Activated CD4-positive, alpha-beta T cell treated with anti-CD3 and anti-CD28 coated beads, Interleukin-2, amount 50 U/mL, for 1 hour (primary cell): ENCODE measurements around the gene CSF1.
A peak's percentile ranks its signal among the peaks of the same experiment; 100 is the strongest.
"Not testable (repeated sequence)": the region's sequence is repeated elsewhere in the genome, so short reads cannot be mapped to it uniquely, and the experiment has no call there.

Experiments
- DNase-seq: peaks from one replicate; pipeline ENCODE4 v3.0.0-alpha.2; 2020

Gene CSF1

GRCh38 chr1:109903376-109903930 lies 7.2 kb upstream of the CSF1 start:
- no peak for DNase-seq

GRCh38 chr1:109904105-109904817 lies 6.4 kb upstream of the CSF1 start:
- DNase-seq, result no peak

- DNase-seq, result no peak
These were observed 5.2 kb upstream of the CSF1 start for GRCh38 chr1:109905491-109905890.

- DNase-seq, result peak; percentile 39
These were observed 4.3 kb upstream of the CSF1 start for GRCh38 chr1:109906160-109906838.

- no peak for DNase-seq
These were observed 3.8 kb upstream of the CSF1 start for GRCh38 chr1:109906839-109907180.

- DNase-seq, result no peak
These were observed 3.4 kb upstream of the CSF1 start for GRCh38 chr1:109907190-109907774.

- no peak for DNase-seq
These were observed 1.8 kb upstream of the CSF1 start for GRCh38 chr1:109908836-109909235.

GRCh38 chr1:109909561-109909960 lies 1.1 kb upstream of the CSF1 start:
- no peak for DNase-seq

GRCh38 chr1:109910963-109911798 lies 532 bp downstream of the CSF1 start:
- DNase-seq, result peak; percentile 17

- DNase-seq, result no peak
These were observed 1.7 kb downstream of the CSF1 start for GRCh38 chr1:109912214-109912861.

GRCh38 chr1:109912873-109913272 lies 2.2 kb downstream of the CSF1 start:
- DNase-seq, result no peak

GRCh38 chr1:109913360-109913879 lies 2.8 kb downstream of the CSF1 start:
- no peak for DNase-seq

- DNase-seq, result no peak
These were observed 4.1 kb downstream of the CSF1 start for GRCh38 chr1:109914587-109915240.

GRCh38 chr1:109917051-109917767 lies 6.6 kb downstream of the CSF1 start:
- DNase-seq, result no peak

GRCh38 chr1:109917768-109918606 lies 7.3 kb downstream of the CSF1 start:
- DNase-seq, result no peak

GRCh38 chr1:109918671-109919070 lies 8.0 kb downstream of the CSF1 start:
- no peak for DNase-seq

- no peak for DNase-seq
These were observed 8.7 kb downstream of the CSF1 start for GRCh38 chr1:109919303-109919702.

GRCh38 chr1:109920391-109920790 lies 9.7 kb downstream of the CSF1 start:
- DNase-seq, result not testable (repeated sequence)

- no peak for DNase-seq
These were observed 11.7 kb downstream of the CSF1 start for GRCh38 chr1:109922326-109922725.
